NCI-H2029 treated with DMSO at 0.1 percent for 48 hours (cell line): Measurements from ENCODE around the gene LEF1.

Source experiments
- DNase-seq: peaks from one replicate; lab custom pipeline; 2025; lab: John Stamatoyannopoulos, UW

The LEF1 gene

DNA sequence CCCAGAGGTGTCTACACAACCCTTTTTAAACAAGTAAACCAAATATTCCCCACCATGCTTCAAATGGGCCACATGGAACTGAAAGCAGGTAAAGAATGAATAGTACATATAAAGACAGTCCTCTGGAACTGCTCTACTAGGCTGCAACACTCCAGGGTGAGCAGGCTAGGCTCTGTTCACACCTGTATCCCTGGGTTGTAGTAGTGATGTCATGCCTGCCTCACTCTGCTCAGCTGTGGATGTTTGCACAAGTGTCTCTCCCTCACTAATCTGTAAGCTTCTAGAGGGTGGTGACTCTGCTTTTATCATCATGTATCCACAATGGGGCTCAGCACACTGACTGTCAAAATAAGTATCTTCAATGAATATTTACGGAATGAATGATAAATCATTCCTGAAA is 20.4 kb downstream of the LEF1 start:
- no peak for DNase-seq

DNA sequence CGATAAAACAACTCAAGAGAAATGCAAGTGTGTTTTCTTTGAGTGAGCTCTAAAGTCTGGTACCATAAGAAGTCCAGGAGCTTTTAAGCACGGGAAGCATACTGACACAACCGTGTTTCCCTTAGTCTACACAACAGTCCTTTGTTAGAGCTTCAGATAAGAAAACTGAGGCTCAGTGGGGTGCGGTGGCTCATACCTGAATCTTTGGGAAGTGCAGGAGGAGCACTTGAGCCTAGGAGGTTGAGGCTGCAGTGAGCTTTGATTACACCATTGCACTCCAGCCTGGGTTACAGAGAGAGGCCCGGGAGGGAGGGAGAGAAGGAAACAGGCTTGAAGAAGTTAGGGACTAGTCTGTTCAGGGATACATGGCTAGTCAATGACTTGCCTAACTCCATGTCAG is 21.9 kb downstream of the LEF1 start:
- no peak for DNase-seq

DNA sequence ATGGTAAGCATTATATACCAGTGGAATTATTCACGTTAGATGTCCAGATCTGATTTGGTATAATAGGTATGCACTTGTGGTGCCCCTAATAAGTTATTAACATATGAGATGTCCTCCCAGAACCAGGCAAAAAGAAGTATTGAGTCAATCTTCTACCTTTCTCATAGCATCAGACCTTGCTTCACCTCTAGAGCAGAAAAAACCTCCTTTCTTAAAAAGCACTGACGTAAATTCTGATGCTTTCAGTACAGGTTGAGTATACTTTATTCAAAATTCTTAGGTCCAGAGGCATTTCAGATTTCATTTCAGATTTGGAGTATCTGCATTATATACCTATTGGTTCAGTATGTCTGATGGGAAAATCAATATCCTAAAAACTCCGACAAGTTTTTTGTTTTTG is 22.4 kb downstream of the LEF1 start:
- no peak for DNase-seq

DNA sequence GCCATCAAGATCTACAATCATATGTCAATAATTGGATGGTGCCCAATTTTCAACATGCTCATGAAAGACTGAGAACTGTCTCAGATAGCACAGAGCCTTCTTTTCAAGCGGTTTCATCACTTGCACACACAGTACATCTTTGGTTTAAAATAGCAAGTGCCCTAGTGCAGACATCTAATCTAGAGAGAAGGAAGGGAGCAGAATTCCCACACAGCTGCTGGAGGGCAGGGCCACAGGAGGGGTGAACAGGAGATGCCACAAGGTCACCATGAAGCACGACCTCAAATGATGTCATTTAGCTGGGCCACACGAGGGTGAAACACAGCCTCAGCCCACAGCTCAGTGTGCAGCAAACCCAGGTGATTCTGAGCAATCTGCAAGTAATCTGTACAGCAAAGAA is 24.3 kb downstream of the LEF1 start:
- DNase-seq, result no peak

DNA sequence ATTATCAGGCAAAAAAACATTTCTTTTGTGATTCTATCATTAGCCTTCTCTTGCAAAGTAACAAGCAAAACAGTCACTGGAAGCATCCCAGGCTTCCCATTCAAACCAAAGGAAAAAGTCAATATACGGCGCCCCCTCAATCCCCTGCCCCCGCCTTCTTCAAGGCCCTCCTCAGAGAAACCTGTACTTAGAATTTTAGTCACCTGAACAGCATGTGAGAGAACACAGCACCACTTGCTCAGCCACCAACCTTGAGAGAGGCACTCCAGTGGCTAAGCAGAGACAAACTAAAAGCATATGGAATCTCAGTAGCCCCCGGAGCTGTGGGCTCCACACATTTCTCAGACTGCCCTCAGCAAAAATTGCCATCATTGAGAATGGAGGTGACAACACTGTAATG is 25.2 kb downstream of the LEF1 start:
- DNase-seq, result no peak

DNA sequence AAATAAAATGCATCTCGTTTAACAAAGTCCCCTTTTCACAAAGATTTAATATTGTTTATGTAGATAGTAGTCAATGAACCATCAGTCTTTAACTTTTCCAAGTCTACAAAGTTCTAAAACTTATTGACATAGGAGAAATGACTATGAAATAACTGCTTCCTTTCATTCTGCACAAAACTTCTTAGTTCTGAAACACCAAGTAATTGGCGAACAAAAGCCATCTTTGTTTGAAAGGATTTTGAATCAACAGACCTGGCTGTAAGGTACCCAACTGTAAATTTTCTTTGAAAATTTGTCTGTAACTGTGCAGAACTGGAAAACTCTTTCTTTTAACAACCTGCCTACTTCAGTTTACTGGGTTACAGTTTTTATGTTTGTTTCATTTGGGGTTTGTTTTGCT is 25.9 kb downstream of the LEF1 start:
- DNase-seq, result no peak

DNA sequence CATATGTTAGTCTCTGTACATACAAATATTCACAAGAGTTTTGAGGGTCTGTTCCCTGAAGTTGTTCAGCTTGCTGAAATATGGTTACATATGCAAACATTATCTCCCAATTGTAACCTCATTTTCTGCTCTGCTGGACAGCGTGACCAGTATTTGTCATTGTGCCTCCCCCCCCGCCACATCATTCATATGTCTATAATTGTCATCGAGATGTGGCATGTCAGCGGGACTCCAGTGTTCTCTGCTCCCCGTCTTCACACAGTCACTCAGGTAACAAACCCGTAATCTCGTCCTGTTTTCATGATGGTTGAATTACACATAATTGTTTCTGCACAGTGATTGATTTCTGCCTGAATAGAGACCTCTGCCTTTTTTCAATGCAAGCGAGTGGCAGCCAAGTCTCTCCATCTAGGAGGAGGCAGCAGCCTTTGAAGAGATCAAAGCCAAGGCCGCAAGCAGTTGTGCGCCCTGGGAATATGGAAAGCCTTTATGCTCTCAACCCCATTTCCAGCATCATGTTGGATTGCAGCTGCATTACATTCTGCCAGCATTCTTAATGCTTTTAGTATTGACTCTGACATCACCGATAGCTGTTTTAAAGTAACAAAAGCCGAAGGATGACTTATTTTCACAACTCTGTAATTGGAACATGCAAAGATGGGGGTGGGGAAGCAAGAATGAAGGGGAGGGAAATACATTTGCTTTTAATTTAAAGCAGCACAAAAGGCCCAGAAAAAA is 27.4 kb downstream of the LEF1 start:
- DNase-seq, result no peak

- no peak for DNase-seq
Observed at GRCh38 chr4:108140328-108140727, 28.4 kb downstream of the LEF1 start.

- no peak for DNase-seq
Observed at GRCh38 chr4:108139089-108139488, 29.6 kb downstream of the LEF1 start.

DNA sequence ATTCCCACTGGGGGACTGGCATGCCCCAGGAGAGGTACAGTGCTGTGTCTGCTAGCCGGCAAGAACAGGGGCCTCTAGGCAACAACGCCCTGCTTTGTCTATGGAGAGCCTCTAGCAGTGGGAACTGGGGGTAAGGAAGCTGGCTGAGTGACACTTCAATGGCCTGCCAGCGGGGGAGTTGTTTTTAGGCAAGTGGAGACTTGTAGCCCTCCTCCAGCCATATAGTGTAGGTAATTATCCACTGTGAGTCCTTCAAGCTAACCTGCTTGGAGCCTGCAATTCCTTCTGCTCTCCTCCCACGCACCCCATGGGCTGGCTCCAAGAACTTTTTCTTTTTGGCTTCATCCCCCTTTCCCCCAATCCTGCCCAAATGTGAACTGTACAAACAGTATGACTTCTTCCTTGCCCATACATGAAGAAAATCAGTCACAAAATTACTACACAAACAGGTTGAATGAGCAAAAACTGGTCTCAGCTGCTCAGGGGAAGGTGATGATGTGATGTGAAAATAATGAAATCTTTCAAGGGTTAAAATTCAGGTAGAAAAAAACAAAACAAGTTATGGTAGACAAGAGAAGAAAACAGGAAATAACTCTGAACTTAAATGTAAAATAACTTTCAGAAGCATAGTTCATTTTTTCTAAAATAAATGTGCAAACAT is 33.1 kb downstream of the LEF1 start:
- DNase-seq, result no peak

DNA sequence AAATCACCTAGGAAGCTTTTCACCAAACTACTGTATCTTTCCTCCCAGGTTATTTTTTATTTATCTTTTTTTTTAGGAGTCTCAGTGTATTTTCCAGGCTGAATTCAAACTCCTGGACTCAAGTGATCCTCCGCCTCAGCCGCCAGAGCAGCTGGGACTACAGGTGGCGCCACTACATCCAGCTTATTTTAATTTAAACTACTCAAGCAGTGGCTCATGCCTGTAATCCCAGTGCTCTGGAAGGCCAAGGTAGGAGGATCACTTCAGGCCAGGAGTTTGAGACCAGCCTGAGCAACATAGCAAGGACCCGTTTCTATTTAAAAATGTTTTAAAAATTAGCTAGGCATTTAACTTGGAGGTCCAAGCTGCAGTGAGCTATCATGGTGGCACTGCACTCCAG is 37.8 kb downstream of the LEF1 start:
- no peak for DNase-seq

DNA sequence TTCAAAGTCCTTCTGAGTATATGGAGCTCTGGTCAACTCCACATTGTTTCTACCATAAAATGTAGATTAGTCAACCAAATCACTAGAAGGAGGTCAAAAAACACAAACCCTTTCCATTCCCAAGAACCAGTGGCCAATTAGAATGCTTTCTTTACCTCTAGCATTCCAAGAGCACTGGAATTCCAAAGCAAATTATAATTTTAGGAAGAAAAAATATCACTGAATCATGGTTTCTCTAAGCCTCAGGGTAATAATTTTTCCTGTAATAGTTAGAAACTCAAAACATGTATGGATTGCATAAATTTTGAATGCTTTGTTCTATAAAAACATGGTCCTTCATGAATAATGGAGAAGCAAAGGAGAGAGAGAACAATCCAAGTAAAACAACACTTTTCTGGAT is 39.5 kb downstream of the LEF1 start:
- DNase-seq, result no peak

DNA sequence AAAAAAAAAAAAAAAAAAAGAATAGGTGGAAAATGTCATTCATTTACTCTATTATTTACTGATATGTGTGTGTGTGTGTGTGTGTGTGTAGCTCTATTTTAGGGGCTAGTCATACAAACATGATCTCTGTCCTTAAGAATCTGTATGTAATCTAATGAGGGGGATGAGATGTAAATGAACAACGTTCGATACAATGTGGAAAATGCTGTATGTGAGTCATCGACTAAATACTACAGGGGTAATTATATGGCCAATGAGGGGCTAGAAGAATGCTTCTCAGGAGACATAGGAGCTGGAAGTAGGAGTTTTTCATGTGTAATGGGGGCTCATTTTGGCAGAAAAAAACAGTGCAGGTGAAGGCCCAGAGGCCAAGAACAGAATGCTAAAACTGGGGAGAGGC is 41.9 kb downstream of the LEF1 start:
- no peak for DNase-seq

DNA sequence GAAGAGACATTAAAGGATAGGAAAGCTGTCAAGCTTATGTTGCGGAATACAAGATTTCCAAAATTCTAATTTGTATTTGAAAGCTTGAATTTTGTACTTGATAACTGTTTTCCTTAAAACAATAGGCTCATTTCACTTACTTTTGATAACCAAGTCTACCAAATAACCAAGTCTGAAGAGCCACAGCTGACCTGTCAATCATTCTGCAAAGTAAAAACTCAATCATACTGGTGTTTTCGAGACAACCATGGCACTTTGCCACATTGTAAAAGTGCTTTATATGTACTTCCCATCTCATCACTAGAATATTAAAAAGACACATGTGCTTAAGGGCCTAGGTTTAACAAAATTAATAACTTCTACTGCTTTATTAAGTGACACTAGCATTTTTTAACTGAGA is 47.9 kb downstream of the LEF1 start:
- DNase-seq, result no peak

GRCh38 chr4:108119199-108119800 is 49.4 kb downstream of the LEF1 start:
- DNase-seq, result no peak

GRCh38 chr4:108118505-108118904 is 50.2 kb downstream of the LEF1 start:
- DNase-seq, result peak; percentile 51

- no peak for DNase-seq
Observed at GRCh38 chr4:108117418-108118182, 51.1 kb downstream of the LEF1 start.

DNA sequence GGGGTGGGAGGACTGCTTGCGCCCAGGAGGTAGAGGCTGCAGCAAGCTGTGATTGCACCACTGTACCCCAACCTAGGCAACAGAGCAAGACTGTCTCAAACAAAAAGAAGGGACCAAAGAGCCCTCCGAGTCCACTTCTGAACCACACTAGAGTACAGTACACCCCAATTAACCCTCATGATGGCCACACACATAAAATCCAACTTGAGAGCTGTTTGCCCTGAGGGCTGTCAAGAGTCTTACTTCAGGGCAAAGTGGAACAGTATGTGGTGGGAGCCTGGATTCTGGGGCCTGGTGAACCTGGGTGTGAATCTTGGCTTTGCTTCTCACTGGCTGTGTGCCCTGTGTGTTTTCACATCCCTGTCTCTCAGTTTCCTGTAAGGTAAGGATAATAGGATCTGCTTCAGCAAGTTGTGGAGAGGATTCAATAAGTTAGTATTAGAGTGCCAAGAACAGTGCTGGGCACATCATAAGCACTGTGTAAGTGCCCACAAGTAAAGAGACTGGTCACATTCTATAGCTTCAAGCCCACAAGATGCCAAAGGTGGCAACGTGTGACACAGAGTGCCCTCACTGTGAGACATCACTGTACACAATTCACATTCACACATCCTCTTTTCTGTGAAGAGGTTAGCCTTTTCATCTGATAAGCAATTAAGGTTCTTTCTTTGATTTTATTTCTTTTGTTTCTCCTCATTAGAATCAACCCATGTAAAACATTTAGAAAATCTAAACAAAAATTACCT is 52.1 kb downstream of the LEF1 start:
- DNase-seq, result peak; percentile 41

GRCh38 chr4:108115168-108115526 is 53.6 kb downstream of the LEF1 start:
- no peak for DNase-seq

DNA sequence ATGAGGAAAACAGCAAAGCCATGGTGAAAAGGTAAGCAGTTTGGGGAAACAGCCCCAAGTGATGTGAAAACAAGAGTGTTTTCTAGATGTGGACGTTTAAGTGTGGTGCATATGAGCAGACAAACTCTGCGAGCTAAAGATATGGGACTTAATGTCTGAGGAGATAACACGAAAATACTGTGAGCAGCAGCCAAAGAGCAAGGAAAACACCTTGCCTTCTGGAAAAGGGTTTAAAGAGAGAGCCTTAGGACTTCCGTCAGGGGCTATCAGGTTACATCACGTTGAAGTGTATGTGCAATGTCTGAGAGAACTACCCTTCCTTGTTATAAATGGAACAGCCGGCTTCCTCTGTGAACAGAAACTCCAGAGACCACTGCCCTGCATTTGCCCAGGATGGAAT is 54.2 kb downstream of the LEF1 start:
- peak; percentile 19 for DNase-seq

DNA sequence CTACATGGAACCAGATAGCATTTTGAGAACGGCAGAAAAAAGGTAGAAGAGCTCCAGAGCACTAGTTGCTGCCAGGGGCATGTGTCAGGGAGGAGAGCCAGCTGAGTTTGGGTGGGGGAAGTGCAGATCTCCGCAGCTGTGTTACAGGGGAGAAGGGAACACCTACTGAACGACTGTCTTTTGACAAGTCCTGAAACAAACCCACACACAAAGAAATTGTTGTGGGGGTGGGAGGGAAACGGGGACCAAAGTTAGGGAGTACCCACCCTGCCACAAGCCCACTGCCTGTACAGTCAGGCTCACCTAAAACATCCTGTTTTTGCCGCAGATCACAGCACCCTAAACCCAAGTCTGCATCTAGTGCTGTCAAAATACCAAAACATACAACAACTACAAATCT is 55.5 kb downstream of the LEF1 start:
- DNase-seq, result no peak

GRCh38 chr4:108111781-108112180 is 57.0 kb downstream of the LEF1 start:
- no peak for DNase-seq
